Keratinocyte (primary cell): ENCODE data around the gene HELQ. TPM values are rescaled to one million over a fixed set of nuclear protein-coding genes. Genes with fewer than 3 reads are reported as not detected.
"Not testable (repeated sequence)": the region's sequence is repeated elsewhere in the genome, so short reads cannot be mapped to it uniquely, and the experiment has no call there.

Experiments
- DNase-seq: peaks from one replicate; pipeline ENCODE4 v3.0.0-alpha.2; 2011; ENCODE audit warnings: low read depth, missing footprints, low spot score
- FAIRE-seq: peaks from 2 replicates; lab custom pipeline; 2011; peaks lifted over from hg19 to GRCh38; lab: Jason Lieb, UNC
- H2AFZ ChIP-seq: 2 replicates; pipeline ENCODE4 v1.6.0; 2012; ENCODE audit warnings: low read length, control low read depth, inconsistent platforms; ENCODE audit not compliant: control insufficient read depth
- H3K27ac ChIP-seq: 2 replicates; pipeline ENCODE4 v1.5.1; 2011; ENCODE audit warnings: low read length; ENCODE audit not compliant: control insufficient read depth, insufficient read depth
- H3K27me3 ChIP-seq: 3 replicates; pipeline ENCODE4 v1.6.0; 2011; ENCODE audit warnings: low read length; ENCODE audit not compliant: control insufficient read depth, insufficient read depth; ENCODE audit errors: extremely low read depth
- H3K36me3 ChIP-seq, 2 experiments: 2 replicates in 1 of 2; 3 replicates in 1 of 2; pipeline ENCODE4 v1.5.1; 2011; ENCODE audit warnings: low read length in 2 of 2, mild to moderate bottlenecking in 1 of 2; ENCODE audit not compliant: control insufficient read depth in 2 of 2, insufficient read depth in 2 of 2; ENCODE audit errors: extremely low read depth in 1 of 2
- H3K4me1 ChIP-seq: 3 replicates; pipeline ENCODE4 v1.5.1; 2011; ENCODE audit warnings: low read length; ENCODE audit not compliant: control insufficient read depth, insufficient read depth; ENCODE audit errors: extremely low read depth
- H3K4me2 ChIP-seq: 3 replicates; pipeline ENCODE4 v1.6.0; 2011; ENCODE audit warnings: low read depth, low read length; ENCODE audit not compliant: control insufficient read depth, insufficient read depth; ENCODE audit errors: extremely low read depth
- H3K4me3 ChIP-seq, 3 experiments: fragments of 200-600 bp in 1 of 3; sonication (generic) in 1 of 3; 2 replicates in 2 of 3; 3 replicates in 1 of 3; pipeline ENCODE4 v1.5.1; 2011 to 2016; ENCODE audit warnings: low read length in 3 of 3, mild to moderate bottlenecking in 3 of 3, control low read depth in 2 of 3, inconsistent platforms in 1 of 3, low read depth in 1 of 3, mixed read lengths in 1 of 3, mixed run types in 1 of 3, moderate library complexity in 1 of 3; ENCODE audit not compliant: control insufficient read depth in 2 of 3, insufficient read depth in 2 of 3; ENCODE audit errors: extremely low read depth in 1 of 3
- H3K79me2 ChIP-seq: 2 replicates; pipeline ENCODE4 v1.6.0; 2012; ENCODE audit warnings: low read length; ENCODE audit not compliant: control insufficient read depth, insufficient read depth
- H3K9ac ChIP-seq: 3 replicates; pipeline ENCODE4 v1.6.0; 2011; ENCODE audit warnings: low read length; ENCODE audit not compliant: control insufficient read depth, insufficient read depth; ENCODE audit errors: extremely low read depth
- H3K9me1 ChIP-seq: 3 replicates; pipeline ENCODE4 v1.6.0; 2011; ENCODE audit warnings: low read length; ENCODE audit not compliant: control insufficient read depth, insufficient read depth; ENCODE audit errors: extremely low read depth
- H3K9me3 ChIP-seq: 2 replicates; pipeline ENCODE4 v1.5.1; 2012; ENCODE audit warnings: low read depth, low read length; ENCODE audit not compliant: control insufficient read depth
- H4K20me1 ChIP-seq: 3 replicates; pipeline ENCODE4 v1.6.0; 2011; ENCODE audit warnings: low read length; ENCODE audit not compliant: control insufficient read depth, insufficient read depth; ENCODE audit errors: extremely low read depth
- EZH2 ChIP-seq: IDR thresholded peaks from one replicate; pipeline ENCODE4 v1.6.1; 2012; ENCODE audit warnings: inconsistent platforms, mild to moderate bottlenecking, low read length, moderate library complexity
- dilution Hi-C: fragments of 300-500 bp; cut with MboI; formaldehyde crosslinking; loops from one replicate; pipeline ENCODE4 v1.7.0; 2020; ENCODE audit warnings: low sequenced_read_pairs; ENCODE audit not compliant: extremely low pct_ligation_motif_present
- polyA plus RNA-seq, 5 experiments: library from polyadenylated mRNA; depleted of rRNA in 3 of 5; stranded (reverse) in 3 of 5; stranded (forward) in 1 of 5; unstranded in 1 of 5; fragments of >200 nt; gene quantifications; 1 replicate in 1 of 5; 2 replicates in 3 of 5; 3 replicates in 1 of 5; pipeline versions ENCODE4 v1.2.1 to v1.2.3, GENCODE V29; 2011 to 2012; ENCODE audit warnings: missing spikeins in 2 of 5, low read depth in 1 of 5, low replicate concordance in 1 of 5
- TF ChIP-seq, protein P1 (sequence below), 3 experiments: IDR thresholded peaks in 1 of 3; conservative IDR thresholded peaks in 1 of 3; optimal IDR thresholded peaks in 1 of 3; 2 replicates in 2 of 3; 3 replicates in 1 of 3; pipeline versions ENCODE3 to v1.5.1; 2011; ENCODE audit warnings: low read length in 3 of 3, mild to moderate bottlenecking in 3 of 3, moderate library complexity in 2 of 3, control low read depth in 1 of 3, inconsistent platforms in 1 of 3; ENCODE audit not compliant: insufficient read depth in 2 of 3; ENCODE audit errors: extremely low read depth in 1 of 3

HELQ gene
- polyA plus RNA-seq, 1 donor (not counting 4 experiments of a cell fraction or from before 2014, with no cell fraction given) = 10.5 TPM

DNA sequence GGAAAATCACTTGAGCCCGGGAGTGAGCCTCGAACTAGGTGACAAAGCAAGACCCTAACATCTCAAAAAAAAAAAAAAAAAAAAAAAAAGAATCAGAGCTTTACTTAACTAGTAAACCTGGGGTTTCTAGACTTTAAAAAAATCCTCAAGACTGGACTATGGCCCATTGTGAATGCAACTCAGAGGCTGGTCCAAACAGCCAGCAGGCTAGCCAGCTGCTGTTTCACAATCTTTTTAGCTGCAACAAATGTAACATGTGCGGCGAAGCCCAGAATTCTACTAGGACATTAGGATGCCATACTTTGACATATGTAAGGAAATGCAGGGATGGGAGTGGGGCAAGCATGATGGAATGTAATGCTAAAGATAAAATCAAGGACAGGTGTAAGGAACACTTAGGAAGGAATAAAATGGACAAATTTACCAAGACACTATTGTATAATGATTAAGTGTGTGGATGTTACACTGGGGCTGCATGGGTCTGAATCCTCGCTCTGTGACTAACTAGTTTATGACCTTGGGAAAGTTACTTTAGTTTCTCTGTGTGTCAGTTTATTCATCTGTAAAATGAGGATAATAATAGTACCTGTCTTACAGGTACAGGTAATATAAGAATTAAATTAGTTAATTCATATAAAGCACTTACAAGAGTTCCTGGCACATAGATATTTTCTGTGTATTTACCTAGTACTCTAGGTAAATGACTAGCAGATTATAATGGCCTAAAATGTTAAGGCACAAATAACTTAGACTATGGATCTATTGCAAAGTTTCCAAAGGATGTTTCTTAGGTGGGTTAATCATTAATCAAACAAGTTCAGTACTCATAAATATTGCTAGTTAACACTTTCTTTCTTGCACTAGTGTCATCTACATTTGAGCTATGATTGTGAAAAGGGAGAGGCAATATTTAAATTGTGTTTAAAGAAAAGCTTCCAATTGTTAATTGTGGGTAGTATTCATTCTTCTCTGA lies 49.5 kb downstream of the HELQ start:
- dilution Hi-C loops = no loop called here
- H3K4me1 ChIP-seq = no peaks in the 10 kb centered on the region

DNA sequence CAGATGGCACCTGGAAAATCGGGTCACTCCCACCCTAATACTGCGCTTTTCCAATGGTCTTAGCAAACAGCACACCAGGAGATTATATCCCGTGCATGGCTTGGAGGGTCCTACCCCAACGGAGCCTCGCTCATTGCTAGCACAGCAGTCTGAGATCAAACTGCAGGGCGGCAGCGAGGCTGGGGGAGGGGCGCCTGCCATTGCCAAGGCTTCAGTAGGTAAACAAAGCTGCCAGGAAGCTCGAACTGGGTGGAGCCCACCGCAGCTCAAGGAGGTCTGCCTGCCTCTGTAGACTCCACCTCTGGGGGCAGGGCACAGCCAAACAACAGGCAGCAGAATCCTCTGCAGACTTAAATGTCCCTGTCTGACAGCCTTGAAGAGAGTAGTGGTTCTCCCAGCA lies 57.5 kb downstream of the HELQ start:
- H4K20me1 ChIP-seq, H3K9ac ChIP-seq, H3K9me1 ChIP-seq, H3K4me2 ChIP-seq, H3K79me2 ChIP-seq, H3K4me1 ChIP-seq, H3K27ac ChIP-seq, DNase-seq, H2AFZ ChIP-seq, H3K27me3 ChIP-seq, dilution Hi-C loops, FAIRE-seq, H3K36me3 ChIP-seq, H3K9me3 ChIP-seq, H3K4me3 ChIP-seq: not testable (repeated sequence)

More for the DNA sequence above, 49.5 kb downstream of the HELQ start:
- DNase-seq (no peak), FAIRE-seq (no peak)
- Histone ChIP-seq H3K4me2 (no peak overlapping the region), H3K27ac (no peak overlapping the region), H3K36me3 (no peaks in the 10 kb centered on the region), H3K9ac (no peak overlapping the region), H3K9me3 (no peaks in the 10 kb centered on the region), H3K79me2 (no peaks in the 10 kb centered on the region), H2AFZ (no peak overlapping the region), H3K27me3 (no peaks in the 10 kb centered on the region), H3K9me1 (no peaks in the 10 kb centered on the region), H3K4me3 (no peak overlapping the region), H4K20me1 (no peaks in the 10 kb centered on the region)
- TF ChIP-seq, protein P1, sequence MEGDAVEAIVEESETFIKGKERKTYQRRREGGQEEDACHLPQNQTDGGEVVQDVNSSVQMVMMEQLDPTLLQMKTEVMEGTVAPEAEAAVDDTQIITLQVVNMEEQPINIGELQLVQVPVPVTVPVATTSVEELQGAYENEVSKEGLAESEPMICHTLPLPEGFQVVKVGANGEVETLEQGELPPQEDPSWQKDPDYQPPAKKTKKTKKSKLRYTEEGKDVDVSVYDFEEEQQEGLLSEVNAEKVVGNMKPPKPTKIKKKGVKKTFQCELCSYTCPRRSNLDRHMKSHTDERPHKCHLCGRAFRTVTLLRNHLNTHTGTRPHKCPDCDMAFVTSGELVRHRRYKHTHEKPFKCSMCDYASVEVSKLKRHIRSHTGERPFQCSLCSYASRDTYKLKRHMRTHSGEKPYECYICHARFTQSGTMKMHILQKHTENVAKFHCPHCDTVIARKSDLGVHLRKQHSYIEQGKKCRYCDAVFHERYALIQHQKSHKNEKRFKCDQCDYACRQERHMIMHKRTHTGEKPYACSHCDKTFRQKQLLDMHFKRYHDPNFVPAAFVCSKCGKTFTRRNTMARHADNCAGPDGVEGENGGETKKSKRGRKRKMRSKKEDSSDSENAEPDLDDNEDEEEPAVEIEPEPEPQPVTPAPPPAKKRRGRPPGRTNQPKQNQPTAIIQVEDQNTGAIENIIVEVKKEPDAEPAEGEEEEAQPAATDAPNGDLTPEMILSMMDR (optimal IDR thresholded peaks at IDR 0.05 in 1 of 3, IDR thresholded peaks at IDR 0.05 in 1 of 3, conservative IDR thresholded peaks at IDR 0.05 in 1 of 3; ENCODE audit: extremely low read depth in 1 of 3, insufficient read depth in 2 of 3, low read length in 3 of 3) = no peak
- no peak for TF ChIP-seq EZH2
